Measurements from ENCODE around the gene NMNAT2. TPM values are rescaled to one million over a fixed set of nuclear protein-coding genes. Genes with fewer than 3 reads are reported as not detected.

Gene NMNAT2
- total and polyA plus RNA-seq, 8 donors: 0.42 to 4.9 (median 1.8) TPM

- no peaks in the 10 kb centered on the region for H3K27me3 ChIP-seq
- no peaks in the 10 kb centered on the region for H3K9me3 ChIP-seq
- no peak for FAIRE-seq
- H3K4me1 ChIP-seq: no peaks in the 10 kb centered on the region
- no peaks in the 10 kb centered on the region for H3K36me3 ChIP-seq
- intact Hi-C loops (cut with DNase I): no loop called here
- 74 to 78% methylated on average over 3 of the region's 3 CpGs for WGBS, 2 donors
- H3K27ac ChIP-seq: no peak overlapping the region
- no peak for TF ChIP-seq CTCF (IDR thresholded peaks at IDR 0.05)
- DNase-seq: no peak
- ATAC-seq: no peak
- no peak overlapping the region for H3K4me3 ChIP-seq
Observed at GRCh38 chr1:183355797-183356196, 62.4 kb downstream of the NMNAT2 start.

GRCh38 chr1:183355181-183355580, 63.0 kb downstream of the NMNAT2 start:
- Histone ChIP-seq H3K9me3 (no peaks in the 10 kb centered on the region), H3K27ac (no peak overlapping the region), H3K27me3 (no peaks in the 10 kb centered on the region), H3K4me1 (no peaks in the 10 kb centered on the region), H3K36me3 (no peaks in the 10 kb centered on the region), H3K4me3 (no peak overlapping the region)
- ATAC-seq (no peak), DNase-seq (no peak), FAIRE-seq (no peak)
- TF ChIP-seq CTCF (IDR thresholded peaks at IDR 0.05): no peak
- 75 to 77% methylated on average over 6 of the region's 6 CpGs for WGBS, 2 donors
- intact Hi-C loops (cut with DNase I): no loop called here

GRCh38 chr1:183353597-183353996, 64.6 kb downstream of the NMNAT2 start:
- ATAC-seq: peak in 1 of 4 donors; percentile 65

GRCh38 chr1:183349201-183349711, 68.9 kb downstream of the NMNAT2 start:
- TF ChIP-seq CTCF (IDR thresholded peaks at IDR 0.05): no peak
- ATAC-seq (peak in 1 of 4 donors; percentile 21), DNase-seq (no peak), FAIRE-seq (no peak)
- Histone ChIP-seq H3K4me3 (no peak overlapping the region), H3K27ac (no peak overlapping the region), H3K4me1 (no peaks in the 10 kb centered on the region), H3K9me3 (no peaks in the 10 kb centered on the region), H3K36me3 (no peaks in the 10 kb centered on the region), H3K27me3 (no peaks in the 10 kb centered on the region)
- intact Hi-C loops (cut with DNase I): no loop called here
- 39 to 50% methylated on average over 6 of the region's 6 CpGs for WGBS, 2 donors

More at GRCh38 chr1:183353597-183353996, 64.6 kb downstream of the NMNAT2 start:
- no peaks in the 10 kb centered on the region for H3K36me3 ChIP-seq
- H3K27me3 ChIP-seq: no peaks in the 10 kb centered on the region
- no peaks in the 10 kb centered on the region for H3K9me3 ChIP-seq
- H3K4me3 ChIP-seq: no peak overlapping the region
- H3K4me1 ChIP-seq: no peaks in the 10 kb centered on the region
- FAIRE-seq (no peak), DNase-seq (no peak)
- TF ChIP-seq CTCF (IDR thresholded peaks at IDR 0.05): no peak
- H3K27ac ChIP-seq: no peak overlapping the region
- WGBS, 2 donors: 63 to 74% methylated on average over 1 of the region's 1 CpG
- intact Hi-C loops (cut with DNase I): no loop called here

- intact Hi-C loops (cut with DNase I): no loop called here
- Histone ChIP-seq H3K4me3 (no peak overlapping the region), H3K4me1 (no peaks in the 10 kb centered on the region), H3K27ac (no peak overlapping the region), H3K36me3 (no peaks in the 10 kb centered on the region), H3K27me3 (no peaks in the 10 kb centered on the region), H3K9me3 (no peaks in the 10 kb centered on the region)
- FAIRE-seq (no peak), DNase-seq (no peak), ATAC-seq (no peak)
- 24 to 31% methylated on average over 8 of the region's 8 CpGs for WGBS, 2 donors
- TF ChIP-seq CTCF (IDR thresholded peaks at IDR 0.05): no peak
Observed at GRCh38 chr1:183346276-183346732, 71.9 kb downstream of the NMNAT2 start.

Data from pancreas (tissue), 10 donors.